ENCODE measurements around the gene SNX19.
A peak's percentile ranks its signal among the peaks of the same experiment; 100 is the strongest.

SNX19 gene

DNA sequence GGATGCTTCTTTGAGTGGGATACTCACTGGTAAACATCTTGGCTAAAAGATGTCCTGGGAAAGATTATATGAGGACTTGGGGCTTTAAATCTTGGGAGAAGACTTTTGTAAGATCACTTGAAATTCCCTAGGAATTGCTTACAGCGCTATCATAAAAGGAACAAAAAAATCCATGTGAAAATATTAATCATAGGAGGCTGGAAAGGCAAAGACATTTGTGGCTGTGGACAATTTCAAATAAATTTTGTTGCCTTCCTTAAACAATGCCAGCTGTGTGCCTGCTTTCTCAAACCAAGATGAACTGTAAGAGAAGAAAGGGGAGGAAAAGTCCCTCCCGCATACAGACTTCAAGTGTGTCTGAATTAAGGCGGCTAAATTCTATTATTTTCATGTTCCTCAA lies 75.6 kb downstream of the SNX19 start:
- DNase-seq (ENCODE audit: low spot score), result no peak

DNA sequence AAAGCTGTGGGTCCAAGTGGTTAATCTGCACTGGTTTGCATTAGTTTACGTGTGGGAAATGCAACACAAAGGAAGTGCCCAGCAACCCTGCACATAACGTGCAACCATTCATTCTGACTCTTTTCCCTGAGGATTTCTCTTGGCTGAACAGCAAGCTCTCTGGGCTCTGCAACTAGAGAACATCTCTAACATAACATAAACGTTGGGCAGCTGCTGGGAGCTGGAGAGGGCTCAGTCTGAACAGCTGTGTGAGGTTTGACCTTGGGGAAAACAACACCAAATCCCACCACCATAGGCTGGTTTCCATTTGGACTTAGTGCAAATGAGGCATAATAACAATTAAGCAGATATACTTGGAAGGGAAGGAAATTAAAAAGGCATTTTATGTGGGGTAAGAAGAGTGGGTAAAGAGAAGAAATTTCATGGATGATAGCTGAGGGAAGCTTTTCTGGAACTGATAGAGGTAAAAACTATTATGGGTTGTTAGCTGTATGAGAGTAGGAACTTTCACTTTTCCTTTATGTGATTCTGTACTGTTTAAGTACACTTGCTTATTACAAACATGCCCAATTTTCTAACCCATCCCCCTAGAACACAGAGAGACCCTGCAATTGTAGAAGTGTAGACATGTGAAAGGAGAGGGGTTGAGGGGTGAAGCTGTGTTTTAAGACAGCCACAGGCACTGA lies 76.2 kb downstream of the SNX19 start:
- no peak for DNase-seq (ENCODE audit: low spot score)

- DNase-seq (ENCODE audit: low spot score), result no peak
Measured at GRCh38 chr11:130837194-130837593, 79.1 kb downstream of the SNX19 start.

DNA sequence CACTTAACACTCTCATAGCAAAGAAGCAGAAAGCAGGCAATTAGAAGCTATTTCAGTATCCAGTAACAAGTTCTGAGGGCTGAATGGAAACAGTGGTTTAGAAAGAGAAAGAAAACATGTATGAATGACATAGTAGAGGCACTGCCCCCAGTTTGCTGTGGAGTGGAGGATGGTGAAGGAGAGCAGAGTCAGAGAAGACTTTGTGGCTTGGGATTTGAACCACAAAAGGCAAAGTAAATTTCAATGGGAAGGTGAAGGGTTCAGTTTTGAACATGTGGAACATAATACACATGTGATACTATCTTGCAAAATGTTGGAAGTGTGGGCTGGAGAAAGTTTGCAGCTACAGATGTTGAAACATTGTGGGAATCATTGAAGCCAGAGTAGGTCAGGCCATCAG lies 81.4 kb downstream of the SNX19 start:
- no peak for DNase-seq (ENCODE audit: low spot score)

DNA sequence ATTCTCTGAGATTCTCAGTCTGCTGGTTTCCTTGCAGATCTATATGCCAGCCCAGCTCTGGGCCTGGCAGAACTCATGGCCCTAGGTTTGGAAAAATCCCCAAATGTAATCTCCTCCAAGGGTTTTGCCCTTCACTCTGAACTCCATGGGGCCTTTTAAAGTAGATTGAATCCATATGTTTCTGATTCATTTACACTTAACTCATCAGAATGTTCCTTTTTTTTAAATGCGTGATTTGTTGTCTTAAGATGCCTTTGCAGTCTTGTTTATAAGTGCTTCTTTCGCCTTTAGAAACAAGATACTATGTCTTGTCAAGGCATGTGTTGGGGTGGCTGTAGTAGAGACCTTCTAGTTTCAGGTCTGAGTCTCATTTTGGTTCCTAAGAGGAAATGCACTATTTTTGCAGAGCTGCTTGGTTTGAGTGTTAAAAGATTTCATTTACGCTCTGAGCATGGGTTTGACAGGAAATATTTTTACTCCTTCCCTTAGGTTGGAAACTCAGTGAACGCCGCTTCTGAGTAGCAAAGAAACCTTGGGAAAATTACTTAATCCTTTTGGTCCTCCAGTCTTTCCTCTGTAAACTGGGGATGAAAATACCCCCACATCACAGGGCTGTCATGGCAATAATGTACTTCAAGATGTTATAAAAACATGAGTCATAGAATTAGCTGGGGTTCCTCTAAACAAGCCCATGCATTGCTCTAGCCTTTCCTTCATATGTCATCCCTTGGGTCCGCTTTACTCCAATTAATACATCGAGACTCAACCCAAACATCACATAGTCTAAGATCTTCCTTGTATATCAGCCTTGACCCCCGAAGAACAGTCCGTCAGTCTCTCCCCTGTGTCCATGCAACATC lies 83.5 kb downstream of the SNX19 start:
- DNase-seq (ENCODE audit: low spot score), result no peak

- no peak for DNase-seq (ENCODE audit: low spot score)
Measured at GRCh38 chr11:130831976-130832375, 84.3 kb downstream of the SNX19 start.

DNA sequence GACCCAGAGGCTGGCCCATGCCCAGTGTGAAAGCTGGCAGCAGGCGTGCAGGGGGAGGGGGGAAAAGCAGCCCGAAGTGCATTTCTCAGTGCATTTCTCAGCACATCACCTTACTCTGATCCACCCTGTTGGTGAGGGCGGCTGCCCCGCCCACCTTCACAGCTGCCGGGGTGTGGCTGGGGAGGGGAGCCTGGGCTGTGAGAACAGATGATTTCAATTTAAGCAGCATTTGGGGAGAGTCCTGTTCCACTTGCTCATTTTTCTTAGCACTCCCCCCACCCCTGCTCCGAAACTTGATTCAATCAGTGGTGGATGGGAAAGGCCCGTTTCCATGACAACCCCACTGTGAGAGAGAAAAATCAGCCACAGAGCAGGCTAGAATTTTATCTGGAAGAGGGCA lies 84.8 kb downstream of the SNX19 start:
- no peak for DNase-seq (ENCODE audit: low spot score)

DNA sequence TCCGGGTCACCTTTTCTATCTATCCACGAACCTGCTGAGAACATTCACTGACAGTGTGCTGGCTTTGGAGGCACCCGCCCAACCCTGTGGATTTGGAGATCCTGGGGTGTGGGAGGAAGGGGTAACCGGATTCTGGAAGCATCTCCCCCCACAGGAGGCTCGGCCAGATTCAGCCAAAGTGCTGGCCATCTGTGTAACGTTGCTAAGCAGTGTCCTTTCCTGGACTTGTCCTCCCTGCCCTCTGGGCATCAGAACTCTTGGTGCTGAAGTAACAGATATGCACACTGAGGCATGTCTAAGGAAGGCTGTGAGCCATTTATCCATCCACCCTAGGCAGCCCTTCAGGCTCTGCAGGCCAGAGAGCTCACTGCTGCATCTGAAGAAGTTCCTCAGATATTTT lies 85.7 kb downstream of the SNX19 start:
- DNase-seq (ENCODE audit: low spot score), result no peak

GRCh38 chr11:130829920-130830511 lies 86.3 kb downstream of the SNX19 start:
- no peak for DNase-seq (ENCODE audit: low spot score)

GRCh38 chr11:130828741-130829140 lies 87.5 kb downstream of the SNX19 start:
- no peak for DNase-seq (ENCODE audit: low spot score)

DNA sequence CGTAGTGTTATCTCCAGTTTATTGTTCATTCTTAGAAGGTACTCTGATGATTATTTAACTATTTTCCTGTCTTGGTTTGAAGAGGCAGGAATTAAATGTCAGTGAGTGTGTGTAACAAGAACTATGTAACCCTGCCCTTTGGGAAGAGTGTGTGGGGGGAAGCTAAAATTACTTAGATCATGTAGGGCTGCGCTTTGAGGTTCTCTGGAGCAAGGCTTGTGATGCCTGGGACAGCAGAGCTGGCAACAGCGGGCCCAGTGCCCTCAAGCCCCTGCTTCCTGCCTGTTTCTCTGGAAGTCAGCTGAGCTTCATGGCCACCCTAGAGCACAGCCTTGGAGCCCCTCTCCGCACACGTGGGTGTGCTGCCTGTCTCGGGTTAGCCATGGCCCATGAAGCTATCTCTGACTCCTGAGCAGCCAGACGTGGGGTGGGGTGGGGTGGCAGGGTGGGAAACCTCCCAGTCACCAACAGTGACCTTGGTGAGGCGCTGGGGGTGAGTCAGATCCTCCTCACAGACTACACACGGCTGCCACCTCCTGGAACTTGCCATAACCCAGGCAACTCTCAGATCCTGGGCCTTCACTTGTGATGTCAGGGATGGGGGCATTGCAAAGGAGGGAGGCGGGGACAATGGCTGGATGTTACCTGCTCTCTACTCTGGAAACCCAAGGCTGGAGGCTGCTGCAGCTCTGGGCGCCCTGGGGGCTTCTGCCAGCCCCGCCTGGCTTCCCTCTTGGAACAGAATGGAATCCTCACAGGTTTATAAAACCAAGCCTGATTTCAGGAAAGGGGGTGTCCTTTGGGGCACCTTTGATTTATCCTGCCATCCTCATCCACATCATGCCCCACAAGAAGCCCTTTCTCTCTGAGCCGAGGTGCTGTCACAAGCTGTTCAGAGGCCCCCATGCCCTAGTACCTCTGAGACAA lies 88.6 kb downstream of the SNX19 start:
- DNase-seq (ENCODE audit: low spot score), result peak; percentile 71

DNA sequence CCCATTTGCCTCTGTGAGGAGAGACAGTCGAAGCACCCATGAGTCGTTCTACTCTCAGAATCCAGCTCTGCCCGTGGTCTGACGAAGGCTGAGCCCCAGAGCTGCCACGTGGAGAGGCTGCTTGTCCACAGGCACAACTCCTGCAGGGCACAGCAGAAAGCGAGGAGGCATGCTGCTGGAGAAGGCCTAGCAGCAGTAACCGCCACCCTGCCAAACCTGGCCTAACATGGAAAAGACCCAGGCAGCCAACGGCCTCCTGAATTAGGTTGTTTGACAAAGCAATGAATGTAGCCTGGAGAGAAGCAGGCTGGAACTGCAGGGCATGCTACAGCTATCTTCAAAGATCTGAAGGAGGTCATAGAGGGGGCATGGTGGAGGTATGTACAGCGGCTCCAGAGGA lies 89.7 kb downstream of the SNX19 start:
- no peak for DNase-seq (ENCODE audit: low spot score)

DNA sequence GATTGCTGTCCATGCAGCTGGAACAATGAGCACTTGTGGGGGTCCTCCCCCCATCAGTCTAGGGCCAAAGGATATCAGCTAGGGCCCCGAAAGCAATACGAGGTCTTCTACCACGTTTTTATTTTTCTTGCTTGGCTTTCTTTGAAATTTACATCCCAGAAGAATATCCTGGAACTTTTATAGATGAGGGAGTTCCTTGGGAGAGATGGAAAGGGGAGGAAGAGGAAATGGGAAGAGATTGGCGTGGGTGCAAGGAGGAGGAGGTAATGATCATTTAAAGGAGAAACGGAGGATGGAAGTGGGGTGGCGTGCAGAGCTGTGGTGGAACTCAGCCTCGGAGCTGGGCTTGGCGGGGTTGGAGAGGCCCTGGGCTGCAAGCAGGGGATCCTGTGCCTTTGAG lies 90.3 kb downstream of the SNX19 start:
- DNase-seq (ENCODE audit: low spot score), result no peak

GRCh38 chr11:130825561-130825960 lies 90.7 kb downstream of the SNX19 start:
- no peak for DNase-seq (ENCODE audit: low spot score)
